Measurements from ENCODE around the gene GRM4. TPM values are rescaled to one million over a fixed set of nuclear protein-coding genes. Genes with fewer than 3 reads are reported as not detected.

The GRM4 gene
- total and polyA plus RNA-seq, 11 donors = 0.20 TPM; not detected in 10

GRCh38 chr6:34147906-34148630 is 2.2 kb upstream of the GRM4 start:
- ATAC-seq (no peak), DNase-seq (peak in 2 of 5 donors; percentile 20)
- H3K27me3 ChIP-seq = peaks cover 17 to 79% (median 55%) of the 10 kb centered on the region in 9 donors
- H3K9me3 ChIP-seq = no peaks in the 10 kb centered on the region
- TF ChIP-seq POLR2A (IDR thresholded peaks at IDR 0.05) (no peak), CTCF (IDR thresholded peaks at IDR 0.05) (no peak)
- no peak overlapping the region for H3K4me3 ChIP-seq
- WGBS, 4 donors = 64 to 71% (median 69%) methylated on average over 12 to 13 of the region's 13 CpGs
- intact Hi-C loops (cut with DNase I) = loop anchor here in 2 of 10 donors (2.0 kb wide), 2 partner anchors 93 to 377 kb away; no protein-coding TSS in a partner anchor
- peaks cover 2 to 29% (median 16%) of the 10 kb centered on the region in 12 donors for H3K4me1 ChIP-seq
- no peaks in the 10 kb centered on the region for H3K36me3 ChIP-seq
- H3K27ac ChIP-seq = no peak overlapping the region

DNA sequence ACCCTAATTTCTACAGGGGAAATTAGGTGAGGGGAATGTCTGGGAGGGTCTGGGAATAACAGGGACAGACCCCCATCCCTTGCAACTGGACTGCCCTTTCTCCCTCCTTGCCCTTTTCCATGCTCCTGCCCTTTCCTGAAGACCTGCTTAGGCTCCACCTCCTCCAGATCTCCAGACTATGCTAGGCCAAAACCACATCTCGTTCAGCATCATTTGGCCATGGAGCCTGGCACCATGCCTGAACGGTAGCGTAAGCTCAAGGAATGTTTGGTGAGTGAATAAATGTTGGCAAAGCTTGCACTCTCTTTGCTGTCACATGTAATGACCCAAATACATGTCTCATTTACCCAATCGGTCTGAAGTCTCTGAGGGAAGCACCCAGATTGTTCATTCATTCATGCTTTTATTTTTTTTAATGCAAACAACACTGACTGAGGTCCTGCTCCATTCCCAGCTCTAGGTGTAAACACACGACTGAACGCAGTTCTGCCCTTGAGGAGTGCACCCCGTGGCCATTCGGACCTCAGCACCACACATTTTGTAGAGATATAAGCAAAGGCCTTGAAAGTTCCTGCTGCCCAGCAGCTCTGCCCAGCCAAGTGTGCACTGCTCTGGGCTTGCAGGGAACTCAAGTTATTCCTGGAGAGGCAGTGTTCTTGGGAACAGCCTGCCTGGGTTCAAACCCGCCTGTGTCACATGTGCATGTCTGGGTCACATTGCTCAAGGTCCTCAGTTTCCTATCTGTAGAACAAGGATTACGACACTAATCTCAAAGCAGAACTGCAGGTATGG is 1.1 kb upstream of the GRM4 start:
- intact Hi-C loops (cut with DNase I) = loop anchor here in 1 of 10 donors (2.0 kb wide), 1 partner anchor 376 kb away; no protein-coding TSS in a partner anchor
- TF ChIP-seq CTCF (IDR thresholded peaks at IDR 0.05) (no peak), POLR2A (IDR thresholded peaks at IDR 0.05) (no peak)
- peaks cover 28 to 84% (median 55%) of the 10 kb centered on the region in 9 donors for H3K27me3 ChIP-seq
- ATAC-seq (no peak), DNase-seq (peak in 2 of 5 donors; percentile 25 to 27)
- no peaks in the 10 kb centered on the region for H3K36me3 ChIP-seq
- H3K9me3 ChIP-seq = no peaks in the 10 kb centered on the region
- H3K4me1 ChIP-seq = peaks cover 2 to 37% (median 16%) of the 10 kb centered on the region in 12 donors
- no peak overlapping the region for H3K4me3 ChIP-seq
- no peak overlapping the region for H3K27ac ChIP-seq
- 79 to 82% (median 81%) methylated on average over 10 of the region's 10 CpGs for WGBS, 4 donors

GRCh38 chr6:34145161-34146020 is 496 bp downstream of the GRM4 start:
- Histone ChIP-seq H3K4me1 (peaks cover 2 to 37% (median 16%) of the 10 kb centered on the region in 12 donors), H3K4me3 (peak overlapping the region; percentile 16 to 52 (median 40)), H3K36me3 (no peaks in the 10 kb centered on the region), H3K27me3 (peaks cover 41 to 84% (median 55%) of the 10 kb centered on the region in 9 donors), H3K27ac (no peak overlapping the region), H3K9me3 (no peaks in the 10 kb centered on the region)
- WGBS, 4 donors = 1 to 2% (median 1%) methylated on average over 60 to 100 of the region's 100 CpGs
- TF ChIP-seq CTCF (IDR thresholded peaks at IDR 0.05) (no peak), POLR2A (IDR thresholded peaks at IDR 0.05) (no peak)
- ATAC-seq = peak in 3 of 4 donors; percentile 38 to 51 (median 44)
- DNase-seq = peak in 2 of 5 donors; percentile 24 to 64
- intact Hi-C loops (cut with DNase I) = loop anchor here in 1 of 10 donors (2.0 kb wide), 1 partner anchor 375 kb away; no protein-coding TSS in a partner anchor

All from heart left ventricle (tissue), 16 donors.